H1 (cell line): ENCODE measurements around the gene BCAP31. TPM values are rescaled to one million over a fixed set of nuclear protein-coding genes. Genes with fewer than 3 reads are reported as not detected.

Experiments
- ATF2 ChIP-seq: IDR thresholded peaks from 2 replicates; pipeline ENCODE4 v1.6.1; 2012; ENCODE audit warnings: low read length, inconsistent platforms
- KDM5A ChIP-seq: fragments of 200-600 bp; IDR thresholded peaks from 2 replicates; pipeline ENCODE4 v1.7.1; 2012; ENCODE audit warnings: mild to moderate bottlenecking, low read length, inconsistent platforms, mixed read lengths
- MAX ChIP-seq: IDR thresholded peaks from 2 replicates; pipeline ENCODE4 v1.6.1; 2012; ENCODE audit warnings: inconsistent platforms
- RAD21 ChIP-seq, 2 experiments: IDR thresholded peaks in 1 of 2; conservative IDR thresholded peaks in 1 of 2; 2 replicates each; pipeline ENCODE4 v1.6.1; 2011; ENCODE audit warnings: low read depth in 2 of 2, low read length in 2 of 2, improper control_type of control experiment in 1 of 2, inconsistent platforms in 1 of 2, mild to moderate bottlenecking in 1 of 2, moderate library complexity in 1 of 2
- polyA plus RNA-seq, 7 experiments: library from polyadenylated mRNA; depleted of rRNA in 3 of 7; stranded (reverse) in 5 of 7; unstranded in 2 of 7; fragments of >200 nt in 5 of 7; fragments of 200-250 nt in 2 of 7; gene quantifications; 1 replicate in 5 of 7; 2 replicates in 1 of 7; 4 replicates in 1 of 7; pipeline versions ENCODE4 v1.2.1 to v1.2.3, GENCODE V29; 2011 to 2013; ENCODE audit warnings: missing spikeins in 2 of 7, mixed read lengths in 2 of 7
- total RNA-seq: library from RNA; stranded (reverse); fragmentation: NEBNext Ultra II Directional; extraction: Animal tissue kit (Norgen Biotek cat#: 25700); gene quantifications from 2 replicates; pipeline ENCODE4 v1.2.1, GENCODE V29; 2021

Gene BCAP31
- total and polyA plus RNA-seq, 2 of the 8 experiments (the other 6 are each of a cell fraction or from before 2014, with no cell fraction given) = 136 to 159 TPM

- TF ChIP-seq RAD21 (IDR thresholded peaks at IDR 0.05 in 1 of 2, conservative IDR thresholded peaks at IDR 0.05 in 1 of 2; ENCODE audit: low read depth in 2 of 2, low read length in 2 of 2) = no peak
- TF ChIP-seq ATF2 = no peak
- no peak for TF ChIP-seq KDM5A
- TF ChIP-seq MAX = no peak
These were observed 56.8 kb downstream of the BCAP31 start (continued) for GRCh38 chrX:153667281-153667955.
